Measurements from ENCODE around the gene MED12L. TPM values are rescaled to one million over a fixed set of nuclear protein-coding genes. Genes with fewer than 3 reads are reported as not detected.
A peak's percentile ranks its signal among the peaks of the same experiment; 100 is the strongest.

The MED12L gene
- total and polyA plus RNA-seq, 9 donors = 2.6 to 11.7 (median 6.8) TPM

GRCh38 chr3:151086484-151087456, 1.3 kb downstream of the MED12L start:
- H3K27ac ChIP-seq (ENCODE audit: low read length) = peak overlapping the region; percentile 84
- H3K4me1 ChIP-seq (ENCODE audit: control insufficient read depth, insufficient read depth, low read length) = peaks cover 10% of the 10 kb centered on the region
- peak; percentile 95 for DNase-seq
- peak overlapping the region; percentile 65 for H3K4me3 ChIP-seq (ENCODE audit: low read length)
- WGBS (ENCODE audit: insufficient coverage) = 1% methylated on average over 61 of the region's 81 CpGs
- peaks cover 18% of the 10 kb centered on the region for H3K27me3 ChIP-seq (ENCODE audit: control insufficient read depth, insufficient read depth, low read length)
- no peaks in the 10 kb centered on the region for H3K36me3 ChIP-seq (ENCODE audit: control insufficient read depth, insufficient read depth, low read length)
- H3K9me3 ChIP-seq (replicated peaks; ENCODE audit: control insufficient read depth, low read depth, low read length) = no peaks in the 10 kb centered on the region

- peaks cover 18% of the 10 kb centered on the region for H3K27me3 ChIP-seq (ENCODE audit: control insufficient read depth, insufficient read depth, low read length)
- no peaks in the 10 kb centered on the region for H3K9me3 ChIP-seq (replicated peaks; ENCODE audit: control insufficient read depth, low read depth, low read length)
- 82% methylated on average over 2 of the region's 2 CpGs for WGBS (ENCODE audit: insufficient coverage)
- peaks cover 10% of the 10 kb centered on the region for H3K4me1 ChIP-seq (ENCODE audit: control insufficient read depth, insufficient read depth, low read length)
- H3K27ac ChIP-seq (ENCODE audit: low read length) = peak overlapping the region; percentile 65
- DNase-seq = no peak
- H3K4me3 ChIP-seq (ENCODE audit: low read length) = peak overlapping the region; percentile 65
- no peaks in the 10 kb centered on the region for H3K36me3 ChIP-seq (ENCODE audit: control insufficient read depth, insufficient read depth, low read length)
Measured at GRCh38 chr3:151087648-151088047, 2.2 kb downstream of the MED12L start.

- Histone ChIP-seq H3K4me1 (ENCODE audit: control insufficient read depth, insufficient read depth, low read length) (peaks cover 5% of the 10 kb centered on the region), H3K27me3 (ENCODE audit: control insufficient read depth, insufficient read depth, low read length) (peaks cover 3% of the 10 kb centered on the region), H3K9me3 (replicated peaks; ENCODE audit: control insufficient read depth, low read depth, low read length) (no peaks in the 10 kb centered on the region), H3K36me3 (ENCODE audit: control insufficient read depth, insufficient read depth, low read length) (no peaks in the 10 kb centered on the region), H3K4me3 (ENCODE audit: low read length) (no peak overlapping the region), H3K27ac (ENCODE audit: low read length) (no peak overlapping the region)
- WGBS (ENCODE audit: insufficient coverage) = no CpG with 5 or more reads among the region's 3 CpGs
- no peak for DNase-seq
Measured at GRCh38 chr3:151091685-151092345, 6.4 kb downstream of the MED12L start.

GRCh38 chr3:151093148-151093547, 7.7 kb downstream of the MED12L start:
- no peak overlapping the region for H3K4me3 ChIP-seq (ENCODE audit: low read length)
- no peak for DNase-seq
- H3K27me3 ChIP-seq (ENCODE audit: control insufficient read depth, insufficient read depth, low read length) = no peaks in the 10 kb centered on the region
- no peak overlapping the region for H3K27ac ChIP-seq (ENCODE audit: low read length)
- H3K9me3 ChIP-seq (replicated peaks; ENCODE audit: control insufficient read depth, low read depth, low read length) = no peaks in the 10 kb centered on the region
- no CpG with 5 or more reads among the region's 2 CpGs for WGBS (ENCODE audit: insufficient coverage)
- no peaks in the 10 kb centered on the region for H3K36me3 ChIP-seq (ENCODE audit: control insufficient read depth, insufficient read depth, low read length)
- H3K4me1 ChIP-seq (ENCODE audit: control insufficient read depth, insufficient read depth, low read length) = peaks cover 6% of the 10 kb centered on the region

GRCh38 chr3:151093905-151094304, 8.4 kb downstream of the MED12L start:
- Histone ChIP-seq H3K9me3 (replicated peaks; ENCODE audit: control insufficient read depth, low read depth, low read length) (no peaks in the 10 kb centered on the region), H3K4me3 (ENCODE audit: low read length) (no peak overlapping the region), H3K4me1 (ENCODE audit: control insufficient read depth, insufficient read depth, low read length) (peaks cover 6% of the 10 kb centered on the region), H3K27ac (ENCODE audit: low read length) (no peak overlapping the region), H3K36me3 (ENCODE audit: control insufficient read depth, insufficient read depth, low read length) (no peaks in the 10 kb centered on the region), H3K27me3 (ENCODE audit: control insufficient read depth, insufficient read depth, low read length) (no peaks in the 10 kb centered on the region)
- DNase-seq = no peak
- 65% methylated on average over 3 of the region's 4 CpGs for WGBS (ENCODE audit: insufficient coverage)

GRCh38 chr3:151096716-151097115, 11.3 kb downstream of the MED12L start:
- WGBS (ENCODE audit: insufficient coverage) = 17% methylated on average over 1 of the region's 2 CpGs
- H3K4me1 ChIP-seq (ENCODE audit: control insufficient read depth, insufficient read depth, low read length) = peaks cover 8% of the 10 kb centered on the region
- no peaks in the 10 kb centered on the region for H3K9me3 ChIP-seq (replicated peaks; ENCODE audit: control insufficient read depth, low read depth, low read length)
- H3K27me3 ChIP-seq (ENCODE audit: control insufficient read depth, insufficient read depth, low read length) = no peaks in the 10 kb centered on the region
- no peak for DNase-seq
- no peak overlapping the region for H3K4me3 ChIP-seq (ENCODE audit: low read length)
- H3K36me3 ChIP-seq (ENCODE audit: control insufficient read depth, insufficient read depth, low read length) = no peaks in the 10 kb centered on the region
- no peak overlapping the region for H3K27ac ChIP-seq (ENCODE audit: low read length)

GRCh38 chr3:151100076-151100475, 14.6 kb downstream of the MED12L start:
- peaks cover 12% of the 10 kb centered on the region for H3K4me1 ChIP-seq (ENCODE audit: control insufficient read depth, insufficient read depth, low read length)
- H3K9me3 ChIP-seq (replicated peaks; ENCODE audit: control insufficient read depth, low read depth, low read length) = no peaks in the 10 kb centered on the region
- no peak overlapping the region for H3K4me3 ChIP-seq (ENCODE audit: low read length)
- DNase-seq = no peak
- H3K27me3 ChIP-seq (ENCODE audit: control insufficient read depth, insufficient read depth, low read length) = no peaks in the 10 kb centered on the region
- no peaks in the 10 kb centered on the region for H3K36me3 ChIP-seq (ENCODE audit: control insufficient read depth, insufficient read depth, low read length)
- no CpG with 5 or more reads among the region's 1 CpG for WGBS (ENCODE audit: insufficient coverage)
- no peak overlapping the region for H3K27ac ChIP-seq (ENCODE audit: low read length)

GRCh38 chr3:151101270-151101969, 16.0 kb downstream of the MED12L start:
- Histone ChIP-seq H3K27ac (ENCODE audit: low read length) (peak overlapping the region; percentile 62), H3K36me3 (ENCODE audit: control insufficient read depth, insufficient read depth, low read length) (no peaks in the 10 kb centered on the region), H3K4me1 (ENCODE audit: control insufficient read depth, insufficient read depth, low read length) (peaks cover 10% of the 10 kb centered on the region), H3K27me3 (ENCODE audit: control insufficient read depth, insufficient read depth, low read length) (no peaks in the 10 kb centered on the region), H3K4me3 (ENCODE audit: low read length) (no peak overlapping the region), H3K9me3 (replicated peaks; ENCODE audit: control insufficient read depth, low read depth, low read length) (no peaks in the 10 kb centered on the region)
- peak; percentile 55 for DNase-seq
- 67% methylated on average over 1 of the region's 8 CpGs for WGBS (ENCODE audit: insufficient coverage)

GRCh38 chr3:151106311-151106710, 20.8 kb downstream of the MED12L start:
- no peak overlapping the region for H3K4me3 ChIP-seq (ENCODE audit: low read length)
- H3K27me3 ChIP-seq (ENCODE audit: control insufficient read depth, insufficient read depth, low read length) = no peaks in the 10 kb centered on the region
- H3K36me3 ChIP-seq (ENCODE audit: control insufficient read depth, insufficient read depth, low read length) = no peaks in the 10 kb centered on the region
- DNase-seq = no peak
- WGBS (ENCODE audit: insufficient coverage) = 90% methylated on average over 2 of the region's 2 CpGs
- H3K27ac ChIP-seq (ENCODE audit: low read length) = no peak overlapping the region
- peaks cover 8% of the 10 kb centered on the region for H3K4me1 ChIP-seq (ENCODE audit: control insufficient read depth, insufficient read depth, low read length)
- no peaks in the 10 kb centered on the region for H3K9me3 ChIP-seq (replicated peaks; ENCODE audit: control insufficient read depth, low read depth, low read length)

- Histone ChIP-seq H3K9me3 (replicated peaks; ENCODE audit: control insufficient read depth, low read depth, low read length) (no peaks in the 10 kb centered on the region), H3K36me3 (ENCODE audit: control insufficient read depth, insufficient read depth, low read length) (no peaks in the 10 kb centered on the region), H3K4me3 (ENCODE audit: low read length) (no peak overlapping the region), H3K27ac (ENCODE audit: low read length) (no peak overlapping the region), H3K4me1 (ENCODE audit: control insufficient read depth, insufficient read depth, low read length) (peaks cover 7% of the 10 kb centered on the region), H3K27me3 (ENCODE audit: control insufficient read depth, insufficient read depth, low read length) (no peaks in the 10 kb centered on the region)
- DNase-seq = no peak
- WGBS (ENCODE audit: insufficient coverage) = no CpG with 5 or more reads among the region's 4 CpGs
Measured at GRCh38 chr3:151107177-151107576, 21.7 kb downstream of the MED12L start.

Data from muscle of leg (tissue), 11 donors.